IMR-90 (cell line): ENCODE results near the gene AVPR2. TPM values are rescaled to one million over a fixed set of nuclear protein-coding genes. Genes with fewer than 3 reads are reported as not detected.

ENCODE experiments used
- ATAC-seq: fragments of 200-7000 bp; cut with Tn5 transposase; 2 replicates; pipeline ENCODE4 v1.9.1; 2020; ENCODE audit warnings: low read depth, mild to moderate bottlenecking, moderate library complexity
- BruUV-seq: library from RNA; stranded (reverse); fragments of 400-500 nt; replicated peaks from 2 replicates; lab custom pipeline; 2021; lab: Mats Ljungman, UMichigan
- CTCF ChIA-PET: fragments of 300-600 bp; formaldehyde crosslinking; extraction: SDS; loops from one replicate; lab custom pipeline; 2021; ENCODE audit warnings: antibody characterized with exemption; lab: Yijun Ruan, JAX
- POLR2A ChIA-PET: fragments of 300-600 bp; sonication (Branson Sonifier 250); formaldehyde crosslinking; loops from one replicate; lab custom pipeline; 2022; ENCODE audit warnings: antibody characterized with exemption; ENCODE audit not compliant: unreplicated experiment; lab: Charles Lee
- DNase-seq: peaks from one replicate; pipeline ENCODE4 v3.0.0; 2013
- H2AFZ ChIP-seq: replicated peaks from 2 replicates; pipeline ENCODE3; 2013; ENCODE audit warnings: low read length, mild to moderate bottlenecking; ENCODE audit not compliant: poor library complexity
- H2AK5ac ChIP-seq: 2 replicates; pipeline ENCODE4 v1.6.1; 2013; ENCODE audit warnings: low read depth, low read length, inconsistent platforms
- H2AK9ac ChIP-seq: replicated peaks from 2 replicates; pipeline ENCODE3; 2013; ENCODE audit warnings: mild to moderate bottlenecking, low read depth, low read length, moderate library complexity; ENCODE audit not compliant: poor library complexity
- H2BK120ac ChIP-seq: 2 replicates; pipeline ENCODE4 v1.6.1; 2013; ENCODE audit warnings: low read depth, low read length, inconsistent platforms
- H2BK15ac ChIP-seq: 3 replicates; pipeline ENCODE4 v1.6.1; 2013; ENCODE audit warnings: low read depth, low read length, inconsistent platforms
- H2BK20ac ChIP-seq: 2 replicates; pipeline ENCODE4 v1.6.1; 2013; ENCODE audit warnings: low read depth, mild to moderate bottlenecking, inconsistent platforms, low read length, moderate library complexity
- H2BK5ac ChIP-seq: 2 replicates; pipeline ENCODE4 v1.6.1; 2013; ENCODE audit warnings: mild to moderate bottlenecking, low read depth, low read length, inconsistent platforms; ENCODE audit not compliant: poor library complexity, severe bottlenecking
- H3K14ac ChIP-seq: replicated peaks from 2 replicates; pipeline ENCODE4 v1.6.1; 2013; ENCODE audit warnings: low read depth, low read length, inconsistent platforms
- H3K18ac ChIP-seq: 2 replicates; pipeline ENCODE4 v1.6.1; 2013; ENCODE audit warnings: low read depth, low read length, control low read depth
- H3K23ac ChIP-seq: 2 replicates; pipeline ENCODE4 v1.6.1; 2013; ENCODE audit warnings: low read depth, low read length, inconsistent platforms
- H3K27ac ChIP-seq: 2 replicates; pipeline ENCODE4 v1.5.1; 2013; ENCODE audit warnings: mild to moderate bottlenecking, control low read depth, low read length; ENCODE audit not compliant: insufficient read depth
- H3K27me3 ChIP-seq: 2 replicates; pipeline ENCODE4 v1.6.1; 2013; ENCODE audit warnings: low read length; ENCODE audit not compliant: control insufficient read depth, insufficient read depth
- H3K36me3 ChIP-seq: 2 replicates; pipeline ENCODE4 v1.6.1; 2013; ENCODE audit warnings: low read length, mixed read lengths; ENCODE audit not compliant: control insufficient read depth, insufficient read depth
- H3K4ac ChIP-seq: 2 replicates; pipeline ENCODE4 v1.6.1; 2013; ENCODE audit warnings: low read depth, low read length, inconsistent platforms
- H3K4me1 ChIP-seq: 2 replicates; pipeline ENCODE4 v1.6.1; 2013; ENCODE audit warnings: low read length, mixed read lengths; ENCODE audit not compliant: control insufficient read depth, insufficient read depth
- H3K4me2 ChIP-seq: 2 replicates; pipeline ENCODE4 v1.6.1; 2013; ENCODE audit warnings: low read depth, mild to moderate bottlenecking, control low read depth, low read length, moderate library complexity
- H3K4me3 ChIP-seq: 2 replicates; pipeline ENCODE4 v1.5.1; 2013; ENCODE audit warnings: low read depth, mild to moderate bottlenecking, control low read depth, low read length, moderate library complexity; ENCODE audit not compliant: insufficient read depth
- H3K56ac ChIP-seq: 2 replicates; pipeline ENCODE4 v1.6.1; 2013; ENCODE audit warnings: low read length, inconsistent platforms; ENCODE audit not compliant: insufficient read depth; ENCODE audit errors: extremely low read depth
- H3K79me1 ChIP-seq, 2 experiments: 2 replicates each; pipeline ENCODE4 v1.6.1; 2013; ENCODE audit warnings: low read length in 2 of 2, inconsistent platforms in 1 of 2, low read depth in 1 of 2
- H3K9ac ChIP-seq: 2 replicates; pipeline ENCODE4 v1.6.1; 2013; ENCODE audit warnings: low read depth, low read length, control low read depth
- H3K9me1 ChIP-seq: 2 replicates; pipeline ENCODE4 v1.6.1; 2013; ENCODE audit warnings: low read length, inconsistent platforms; ENCODE audit not compliant: insufficient read depth
- H3K9me3 ChIP-seq: 2 replicates; pipeline ENCODE4 v1.6.1; 2013; ENCODE audit warnings: low read length; ENCODE audit not compliant: control insufficient read depth, insufficient read depth
- H4K20me1 ChIP-seq: 2 replicates; pipeline ENCODE4 v1.6.1; 2013; ENCODE audit warnings: low read length, inconsistent platforms; ENCODE audit not compliant: insufficient read depth
- H4K5ac ChIP-seq: 2 replicates; pipeline ENCODE4 v1.6.1; 2013; ENCODE audit warnings: mild to moderate bottlenecking, low read depth, low read length, control low read depth
- H4K8ac ChIP-seq, 2 experiments: 2 replicates each; pipeline ENCODE4 v1.6.1; 2013; ENCODE audit warnings: low read depth in 2 of 2, low read length in 2 of 2, control low read depth in 1 of 2, inconsistent platforms in 1 of 2
- H4K91ac ChIP-seq: 2 replicates; pipeline ENCODE4 v1.6.1; 2013; ENCODE audit warnings: low read depth, low read length, inconsistent platforms; ENCODE audit not compliant: insufficient read depth
- BHLHE40 ChIP-seq: fragments of 150-350 bp; IDR thresholded peaks from 2 replicates; pipeline ENCODE4 v1.6.1; 2016; ENCODE audit warnings: mild to moderate bottlenecking, low read depth, low read length
- CHD1 ChIP-seq: IDR thresholded peaks from 2 replicates; pipeline ENCODE4 v1.6.1; 2012; ENCODE audit warnings: low read depth, low read length, improper control_type of control experiment
- ELK1 ChIP-seq: fragments of 150-350 bp; IDR thresholded peaks from 2 replicates; pipeline ENCODE4 v1.6.1; 2016; ENCODE audit warnings: low read depth, mild to moderate bottlenecking, low read length, moderate library complexity, borderline replicate concordance
- MXI1 ChIP-seq: IDR thresholded peaks from 2 replicates; pipeline ENCODE4 v1.6.1; 2012; ENCODE audit warnings: low read depth, mild to moderate bottlenecking, low read length, moderate library complexity, borderline replicate concordance
- NFE2L2 ChIP-seq: fragments of 150-350 bp; IDR thresholded peaks from 2 replicates; pipeline ENCODE4 v1.6.1; 2016; ENCODE audit warnings: low read depth, mild to moderate bottlenecking, low read length
- USF2 ChIP-seq: fragments of 150-350 bp; IDR thresholded peaks from 2 replicates; pipeline ENCODE4 v1.6.1; 2017; ENCODE audit warnings: mild to moderate bottlenecking, antibody characterized with exemption, low read length, low read depth
- WGBS, 2 experiments: methylation state at CpG; one replicate each; pipeline versions ENCODE4 v1.1.5 to v1.1.7; 2013; ENCODE audit warnings: missing lambda C conversion rate in 2 of 2; ENCODE audit not compliant: insufficient read length in 1 of 2; ENCODE audit errors: extremely low coverage in 2 of 2; 5-methylcytosine and 5-hydroxymethylcytosine counted together
- dilution Hi-C: fragments of 300-500 bp; cut with HindIII; formaldehyde crosslinking; loops from one replicate; pipeline ENCODE4 v1.14.3; 2018; ENCODE audit warnings: low sequenced_read_pairs; ENCODE audit not compliant: unreplicated experiment
- in situ Hi-C: fragments of 300-500 bp; cut with MboI; formaldehyde crosslinking; loops from 3 replicates; pipeline ENCODE4 v1.14.3; 2019; ENCODE audit warnings: low sequenced_read_pairs, inconsistent platforms, mixed read lengths
- intact Hi-C: fragments of 100-400 bp; cut with micrococcal nuclease; formaldehyde crosslinking; loops from 2 replicates; pipeline ENCODE4 v1.10.0; 2022
- polyA plus RNA-seq, 3 experiments: library from polyadenylated mRNA; depleted of rRNA; stranded (reverse); fragments of >200 nt; gene quantifications; 2 replicates each; pipeline ENCODE4 v1.2.3, GENCODE V29; 2012; ENCODE audit warnings: low replicate concordance in 1 of 3
- total RNA-seq: library from RNA; depleted of rRNA; stranded (reverse); fragments of >200 nt; gene quantifications from 2 replicates; pipeline ENCODE4 v1.2.3, GENCODE V29; 2012

Gene AVPR2
- total and polyA plus RNA-seq, 2 of the 4 experiments (the other 2 are of a cell fraction) = not detected

DNA sequence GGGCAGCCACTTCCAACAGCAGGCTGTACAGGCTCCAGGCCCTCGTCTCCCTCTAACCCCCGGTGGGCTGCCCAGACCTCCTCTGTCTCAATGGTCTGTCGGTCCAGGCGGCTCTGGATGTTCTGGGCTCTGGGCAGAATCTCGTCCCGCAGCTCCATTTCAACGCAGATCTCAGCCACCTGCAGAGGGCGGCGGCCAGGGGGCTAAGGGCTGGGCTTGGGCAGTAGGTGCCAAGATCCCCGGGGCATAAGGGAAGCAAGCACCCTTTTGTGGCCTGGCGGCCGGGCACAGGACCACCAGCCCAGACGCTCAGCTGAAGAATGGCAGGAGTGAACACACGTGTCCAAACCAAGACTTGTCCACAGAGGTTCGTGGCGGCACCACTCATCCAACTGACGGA is 9.2 kb downstream of the AVPR2 start:
- no peak overlapping the region for H3K18ac ChIP-seq
- BruUV-seq = no TSS peak
- ChIA-PET POLR2A (no interaction called here), CTCF (no interaction called here)
- no peak overlapping the region for H3K4ac ChIP-seq
- DNase-seq (no peak), ATAC-seq (no peak)
- no peaks in the 10 kb centered on the region for H4K20me1 ChIP-seq
- no peaks in the 10 kb centered on the region for H3K36me3 ChIP-seq
- no peak overlapping the region for H3K23ac ChIP-seq
- H3K4me3 ChIP-seq = no peak overlapping the region
- H2BK120ac ChIP-seq = no peak overlapping the region
- H3K14ac ChIP-seq = no peak overlapping the region
- H2AK9ac ChIP-seq = no peak overlapping the region
- peaks cover 21% of the 10 kb centered on the region for H3K27me3 ChIP-seq
- H2BK20ac ChIP-seq = no peak overlapping the region
- no peaks in the 10 kb centered on the region for H3K9me1 ChIP-seq
- H3K4me2 ChIP-seq = no peak overlapping the region
- no peak overlapping the region for H2AFZ ChIP-seq
- intact Hi-C loops = no loop called here
- in situ Hi-C loops = loop anchor here (25.0 kb wide), 1 partner anchor 951 kb away; no protein-coding TSS in a partner anchor
- no peak overlapping the region for H3K27ac ChIP-seq
- H3K4me1 ChIP-seq = no peaks in the 10 kb centered on the region
- H3K56ac ChIP-seq = no peak overlapping the region
- no peak for TF ChIP-seq ELK1
- no peak for TF ChIP-seq MXI1
- TF ChIP-seq BHLHE40 = no peak
- TF ChIP-seq NFE2L2 = no peak
- no peak for TF ChIP-seq CHD1
- no peak for TF ChIP-seq USF2
- WGBS, 2 experiments = 78% methylated on average over 14 of the region's 17 CpGs; no CpG with 5 or more reads in 1 of the 2 experiments
- no peak overlapping the region for H3K9ac ChIP-seq
- no peak overlapping the region for H2AK5ac ChIP-seq
- no peak overlapping the region for H4K91ac ChIP-seq
- dilution Hi-C loops = no loop called here
- no peaks in the 10 kb centered on the region; the same call in 1 of the 2 replicates for H3K9me3 ChIP-seq
- no peak overlapping the region for H2BK15ac ChIP-seq
- no peaks in the 10 kb centered on the region for H3K79me1 ChIP-seq
- H2BK5ac ChIP-seq = no peak overlapping the region
- no peak overlapping the region for H4K8ac ChIP-seq
- H4K5ac ChIP-seq = no peak overlapping the region
